ENCODE measurements around the gene BDH1.
"Not testable (repeated sequence)": the region's sequence is repeated elsewhere in the genome, so short reads cannot be mapped to it uniquely, and the experiment has no call there.

DNA sequence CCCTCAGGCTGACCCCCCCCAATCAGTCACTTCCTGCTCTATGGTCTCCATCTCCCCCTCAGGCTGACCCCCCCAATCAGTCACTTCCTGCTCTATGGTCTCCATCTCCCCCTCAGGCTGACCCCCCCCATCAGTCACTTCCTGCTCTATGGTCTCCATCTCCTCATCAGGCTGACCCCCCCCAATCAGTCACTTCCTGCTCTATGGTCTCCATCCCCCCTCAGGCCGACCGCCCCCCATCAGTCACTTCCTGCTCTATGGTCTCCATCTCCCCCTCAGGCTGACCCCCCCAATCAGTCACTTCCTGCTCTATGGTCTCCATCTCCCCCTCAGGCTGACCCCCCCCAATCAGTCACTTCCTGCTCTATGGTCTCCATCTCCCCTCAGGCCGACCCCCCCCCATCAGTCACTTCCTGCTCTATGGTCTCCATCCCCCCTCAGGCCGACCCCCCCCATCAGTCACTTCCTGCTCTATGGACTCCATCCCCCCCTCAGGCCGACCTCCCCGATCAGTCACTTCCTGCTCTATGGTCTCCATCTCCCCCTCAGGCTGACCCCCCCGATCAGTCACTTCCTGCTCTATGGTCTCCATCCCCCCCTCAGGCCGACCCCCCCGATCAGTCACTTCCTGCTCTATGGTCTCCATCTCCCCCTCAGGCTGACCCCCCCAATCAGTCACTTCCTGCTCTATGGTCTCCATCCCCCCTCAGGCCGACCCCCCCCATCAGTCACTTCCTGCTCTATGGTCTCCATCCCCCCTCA is 37.7 kb downstream of the BDH1 start:
- not testable (repeated sequence) for TF ChIP-seq YY1 (IDR thresholded peaks at IDR 0.05; ENCODE audit: insufficient read depth, insufficient read length); ZNF274 (IDR thresholded peaks at IDR 0.05; ENCODE audit: low read depth, low read length)

Data from NT2/D1 (cell line).